ENCODE measurements around the gene SUPT5H.

SUPT5H gene

GRCh38 chr19:39525205-39525604 is 79.8 kb downstream of the SUPT5H start:
- H3K36me3 ChIP-seq (ENCODE audit: control insufficient read depth, insufficient read depth, low read length), result no peaks in the 10 kb centered on the region
- H3K4me3 ChIP-seq (replicated peaks; ENCODE audit: low read depth, low read length), result no peak overlapping the region
- DNase-seq (ENCODE audit: extremely low read depth, insufficient read length), result no peak
- no peak for TF ChIP-seq CTCF (IDR thresholded peaks at IDR 0.05; ENCODE audit: insufficient read depth, low read length, poor library complexity, severe bottlenecking)
- no peaks in the 10 kb centered on the region for H3K27me3 ChIP-seq (replicated peaks; ENCODE audit: control insufficient read depth, insufficient read depth, low read length)

Measured in GM06990 (cell line).